Effector CD4-positive, alpha-beta T cell (primary cell): ENCODE results near the gene COL5A3.
"Not testable (repeated sequence)": the region's sequence is repeated elsewhere in the genome, so short reads cannot be mapped to it uniquely, and the experiment has no call there.

Experiments used
- DNase-seq: peaks from one replicate; pipeline ENCODE4 v3.0.0-alpha.2; 2020

COL5A3 gene

DNA sequence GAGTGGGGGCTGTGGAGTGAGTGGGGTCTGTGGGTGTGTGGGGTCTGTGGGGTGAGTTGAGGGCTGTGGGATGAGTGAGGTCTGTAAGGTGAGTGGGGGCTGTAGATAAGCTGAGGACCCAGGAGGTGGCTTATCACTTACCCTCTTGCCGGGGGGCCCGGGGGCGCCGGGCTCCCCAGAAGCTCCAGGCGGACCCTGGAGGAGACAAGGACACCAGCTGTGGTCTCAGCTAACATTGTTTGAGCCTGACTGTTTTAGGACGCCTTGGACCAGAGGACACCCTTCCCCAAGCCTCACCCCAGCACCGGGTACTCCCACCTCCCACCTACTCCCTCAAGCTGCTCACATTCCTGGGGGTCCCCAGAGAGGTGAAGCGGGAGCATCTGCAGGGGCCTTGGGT, 39.8 kb downstream of the COL5A3 start:
- no peak for DNase-seq

DNA sequence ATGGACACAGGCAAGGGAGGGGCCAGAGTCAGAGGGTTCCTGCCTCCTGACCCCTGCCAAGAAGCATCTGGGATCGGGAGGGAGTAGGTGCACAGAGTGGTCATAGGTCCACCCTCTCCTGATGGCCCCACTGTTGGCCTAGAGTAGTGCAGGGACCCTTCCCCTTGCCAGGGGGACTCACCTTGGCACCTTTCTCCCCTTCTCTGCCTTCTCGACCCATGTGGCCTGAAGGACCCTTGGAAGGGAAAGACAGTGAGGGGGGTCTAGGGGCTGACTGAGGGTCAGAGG, 40.7 kb downstream of the COL5A3 start:
- DNase-seq = no peak

DNA sequence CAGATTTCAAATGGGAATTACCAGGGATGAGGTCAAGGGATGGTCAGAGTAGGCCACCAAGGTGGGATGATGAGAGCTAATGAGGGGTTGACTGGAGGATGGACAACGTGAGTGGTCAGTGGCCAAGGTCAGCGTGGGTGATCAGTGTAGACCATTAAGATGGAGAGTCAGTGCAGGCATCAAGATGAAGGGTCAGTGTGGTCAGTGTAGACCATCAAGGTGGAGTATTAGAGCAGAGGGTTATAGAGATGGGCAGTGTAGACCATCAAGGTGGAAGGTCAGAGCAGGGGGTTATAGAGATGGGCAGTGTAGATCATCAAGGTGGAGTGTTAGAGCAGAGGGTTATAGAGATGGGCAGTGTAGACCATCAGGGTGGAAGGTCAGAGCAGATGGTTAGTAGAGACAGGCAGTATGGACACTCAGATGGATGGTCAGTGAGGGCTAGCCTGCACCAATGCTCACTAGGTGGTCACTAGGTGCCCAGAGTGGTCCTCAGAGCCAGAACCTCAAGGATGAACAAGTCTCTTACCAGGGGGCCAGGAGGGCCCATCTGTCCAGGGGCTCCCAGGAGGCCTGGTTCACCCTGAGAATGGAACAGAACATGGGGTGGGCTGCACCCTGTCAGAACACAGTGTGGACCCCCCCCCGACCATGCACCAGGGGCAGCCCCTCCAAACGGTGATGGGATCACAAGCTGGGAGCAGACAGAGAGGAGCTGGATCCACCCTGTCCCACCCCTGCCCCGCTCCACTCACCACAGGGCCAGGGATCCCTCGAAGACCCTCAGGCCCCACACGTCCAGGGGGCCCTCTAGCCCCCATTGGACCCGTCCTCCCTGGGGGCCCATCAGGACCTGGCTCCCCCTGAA, 41.2 kb downstream of the COL5A3 start:
- DNase-seq = no peak

DNA sequence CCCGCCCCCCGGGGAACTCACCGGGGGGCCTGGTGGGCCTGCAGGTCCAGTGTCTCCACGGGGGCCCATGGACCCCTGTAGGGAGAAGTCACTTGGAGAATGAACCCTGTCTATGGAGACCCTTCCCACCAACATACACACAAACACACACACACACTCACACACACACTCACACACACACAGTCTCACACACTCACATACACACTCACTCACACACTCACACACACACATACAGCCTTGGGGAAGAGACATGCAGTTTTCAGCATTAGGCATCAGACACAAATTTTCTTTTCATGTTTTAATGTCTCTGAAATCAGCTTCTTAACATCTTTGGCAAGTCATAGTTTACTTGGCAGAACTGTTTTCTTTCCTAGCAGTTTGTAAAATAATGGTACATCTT, 43.0 kb downstream of the COL5A3 start:
- DNase-seq = no peak

DNA sequence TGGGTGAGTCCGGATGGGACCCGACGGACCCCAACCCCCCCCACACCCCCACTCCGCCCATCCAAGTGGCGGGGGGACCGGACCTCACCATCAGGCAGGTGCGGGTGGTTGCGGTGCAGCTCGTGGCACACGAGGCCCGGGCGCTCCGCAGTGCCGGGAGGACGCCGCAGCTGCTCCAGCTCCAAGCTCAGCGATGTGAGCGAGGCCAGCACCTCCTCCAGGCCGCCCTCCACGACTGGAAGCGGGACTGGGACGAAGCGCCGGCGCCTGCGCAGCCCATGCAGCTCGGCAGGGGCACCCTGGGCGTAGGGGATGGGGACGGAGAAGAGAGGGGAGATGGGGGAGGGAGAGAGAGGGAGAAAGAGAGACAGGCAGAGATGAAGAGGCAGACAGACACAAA, 43.9 kb downstream of the COL5A3 start:
- DNase-seq = no peak

DNA sequence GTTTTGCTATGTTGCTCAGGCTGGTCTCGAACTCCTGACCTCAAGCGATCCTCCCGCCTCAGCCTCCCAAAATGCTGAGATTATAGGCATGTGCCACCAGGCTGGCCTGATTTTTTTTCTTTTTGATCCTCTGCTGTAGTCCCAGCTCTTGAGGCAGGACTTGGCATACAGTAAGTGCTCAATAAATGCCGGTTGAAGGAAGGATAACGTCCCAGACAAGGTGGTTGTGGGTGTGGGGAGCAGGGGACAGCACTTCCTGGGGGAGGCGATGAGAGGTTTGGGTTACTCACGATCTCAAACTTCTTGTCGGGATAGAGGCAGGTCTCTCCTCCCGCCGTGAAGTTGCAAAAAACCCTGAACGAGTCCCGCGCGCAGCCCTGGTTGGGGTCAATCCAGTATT, 44.3 kb downstream of the COL5A3 start:
- DNase-seq = no peak

DNA sequence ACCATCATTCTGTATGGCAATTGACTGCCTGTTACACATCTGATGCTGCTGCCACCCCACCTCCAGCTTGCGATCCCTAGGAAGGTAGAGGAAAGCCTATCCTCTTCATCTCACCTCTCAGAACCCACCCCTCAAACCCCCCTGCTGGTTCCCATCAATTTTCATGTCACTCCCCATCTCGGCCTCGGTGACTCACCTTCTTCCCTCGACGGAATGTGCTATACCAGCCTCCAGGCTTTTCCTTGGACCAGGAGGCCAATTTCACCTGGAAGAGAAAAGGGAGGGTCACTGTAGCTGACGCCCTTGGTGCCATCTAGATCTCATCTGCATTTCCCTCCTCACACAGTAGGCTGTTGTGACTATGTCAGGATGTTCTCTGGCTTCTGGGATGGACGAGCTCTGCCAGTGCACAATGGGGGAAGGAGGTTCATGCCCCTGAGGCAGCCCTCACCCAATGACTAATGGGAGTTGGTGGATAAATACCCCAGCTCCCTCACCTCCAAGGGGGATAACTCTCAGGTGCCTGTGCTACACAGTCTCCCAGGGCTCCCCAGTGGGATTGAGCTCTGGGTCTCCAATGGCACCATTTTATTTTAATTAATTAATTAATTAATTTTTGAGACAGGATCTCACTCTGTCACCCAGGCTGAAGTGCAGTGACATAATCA, 47.5 kb downstream of the COL5A3 start:
- DNase-seq = no peak

DNA sequence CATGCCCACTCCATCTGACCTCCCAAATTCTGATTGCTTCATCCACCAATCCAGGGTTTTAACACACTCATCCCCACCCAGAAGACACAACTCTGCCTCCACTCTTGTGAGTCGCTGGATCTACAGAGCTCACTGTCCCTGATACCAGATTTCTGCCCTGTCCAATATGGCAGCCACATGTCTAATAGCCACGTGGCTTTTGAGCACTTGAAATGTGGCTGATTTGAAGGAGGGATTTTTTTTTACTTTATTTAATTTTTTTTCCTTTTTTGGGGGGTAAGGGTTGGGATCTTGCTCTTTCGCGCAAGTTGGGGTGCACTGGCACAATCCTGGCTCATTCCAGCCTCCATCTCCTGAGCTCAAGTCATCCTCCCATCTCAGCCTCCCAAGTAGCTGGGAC, 49.2 kb downstream of the COL5A3 start:
- no peak for DNase-seq

DNA sequence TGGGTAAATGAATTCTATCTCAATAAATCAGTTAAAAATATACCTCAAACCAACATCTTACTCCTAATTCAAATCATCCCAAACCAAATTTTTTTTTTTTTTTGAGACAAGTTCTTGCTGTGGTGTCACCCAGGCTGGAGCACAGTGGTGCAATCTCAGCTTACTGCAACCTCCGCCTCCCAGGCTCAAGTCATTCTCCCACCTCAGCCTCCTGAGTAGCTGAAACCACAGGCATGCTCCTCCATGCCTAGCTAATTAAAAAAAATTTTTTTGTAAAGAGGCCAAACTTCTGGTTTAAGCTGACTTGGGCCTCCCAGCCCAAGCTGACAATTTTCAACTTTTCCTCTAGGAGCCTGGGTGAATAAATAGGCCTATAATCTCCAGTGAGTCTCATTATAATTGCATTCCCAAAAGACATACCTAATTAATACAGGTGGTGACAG, 51.9 kb downstream of the COL5A3 start:
- no peak for DNase-seq

DNA sequence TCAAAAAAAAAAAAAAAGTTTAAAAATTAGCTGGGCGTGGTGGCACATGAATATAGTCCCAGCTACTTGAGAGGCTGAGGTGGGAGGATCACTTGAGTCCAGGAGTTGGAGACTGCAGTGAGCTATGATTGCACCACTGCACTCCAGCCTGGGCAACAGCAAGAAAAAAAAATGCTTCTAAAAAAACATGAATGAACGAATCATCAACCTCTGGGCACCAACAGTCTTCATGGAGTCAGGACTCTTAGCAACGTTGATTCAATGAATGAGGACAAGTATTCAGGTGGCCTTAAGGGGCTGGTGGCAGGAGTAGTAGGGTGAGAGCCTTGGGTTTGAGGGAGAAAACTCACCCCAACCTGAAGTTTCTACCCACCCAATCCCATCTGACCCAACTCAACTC, 53.3 kb downstream of the COL5A3 start:
- no peak for DNase-seq

DNA sequence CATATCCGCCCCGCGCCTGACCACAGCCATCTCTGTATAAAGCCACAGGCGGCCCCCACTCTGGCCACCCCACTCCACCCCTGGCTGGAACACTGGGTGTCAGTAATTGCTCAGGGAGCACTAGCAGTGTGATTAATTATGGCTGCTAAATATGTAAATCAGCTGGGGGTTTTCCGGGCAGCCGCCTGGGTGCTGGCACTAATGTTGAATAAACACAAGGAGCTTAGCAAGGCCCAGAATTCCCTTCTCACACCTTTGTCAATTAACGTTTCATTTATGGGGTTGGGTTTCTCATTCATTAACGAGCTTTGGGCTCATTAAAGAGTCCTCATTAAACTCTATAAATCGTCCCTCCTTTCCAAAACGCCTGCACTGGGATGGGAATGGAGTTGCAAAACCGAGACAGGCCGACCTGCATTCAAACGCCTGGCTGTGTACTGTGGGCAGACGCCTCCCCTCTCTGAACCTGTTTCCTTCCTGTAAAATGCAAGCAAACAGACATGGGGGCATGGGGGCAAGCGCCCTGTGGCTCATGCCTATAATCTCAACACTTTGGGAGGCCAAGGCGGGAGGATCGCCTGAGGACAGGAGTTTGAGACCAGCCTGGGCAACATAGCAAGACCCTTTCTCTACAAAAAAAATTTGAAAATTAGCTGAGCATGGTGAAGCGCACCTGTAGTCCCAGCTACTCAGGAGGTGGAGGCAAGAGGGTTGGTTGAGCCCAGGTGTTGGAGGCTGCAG, 56.3 kb downstream of the COL5A3 start:
- DNase-seq = no peak

DNA sequence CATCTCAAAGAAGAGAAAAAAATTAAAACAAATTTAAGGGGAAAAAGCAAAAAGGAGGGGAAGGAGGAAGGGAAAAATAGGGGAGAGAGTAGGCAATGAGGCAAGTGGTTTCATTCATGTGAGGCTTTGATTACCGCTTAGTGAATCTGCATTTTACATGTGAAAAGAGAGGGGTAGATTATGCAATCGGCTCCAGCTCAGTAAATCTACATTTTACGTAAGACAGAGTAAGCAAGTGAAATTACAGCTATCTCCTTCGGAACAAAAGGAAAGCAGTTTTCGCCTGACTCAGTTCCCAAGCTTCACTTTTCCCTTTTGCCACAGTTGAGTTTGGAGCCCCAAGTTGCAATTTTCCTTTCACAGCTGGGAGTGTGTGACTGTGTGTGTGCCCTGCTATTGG, 58.0 kb downstream of the COL5A3 start:
- DNase-seq = no peak

DNA sequence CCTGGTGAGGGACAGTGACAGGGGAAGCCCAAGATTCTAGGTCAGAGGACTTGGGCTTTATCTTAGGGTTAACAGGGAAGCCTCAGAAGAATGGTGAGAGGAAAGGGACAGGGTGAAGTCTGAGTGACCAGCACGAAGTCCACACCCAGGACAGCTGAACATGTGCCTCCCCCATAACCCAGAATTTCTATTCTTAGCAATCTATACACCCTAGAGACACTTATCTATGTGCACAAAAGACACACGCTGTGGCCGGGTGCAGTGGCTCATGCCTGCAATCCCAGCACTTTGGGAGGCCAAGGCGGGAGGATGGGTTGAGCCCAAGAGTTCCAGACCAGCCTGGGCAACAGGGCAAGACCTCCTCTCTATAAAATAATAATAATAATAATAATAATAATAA, 62.9 kb downstream of the COL5A3 start:
- DNase-seq = no peak

DNA sequence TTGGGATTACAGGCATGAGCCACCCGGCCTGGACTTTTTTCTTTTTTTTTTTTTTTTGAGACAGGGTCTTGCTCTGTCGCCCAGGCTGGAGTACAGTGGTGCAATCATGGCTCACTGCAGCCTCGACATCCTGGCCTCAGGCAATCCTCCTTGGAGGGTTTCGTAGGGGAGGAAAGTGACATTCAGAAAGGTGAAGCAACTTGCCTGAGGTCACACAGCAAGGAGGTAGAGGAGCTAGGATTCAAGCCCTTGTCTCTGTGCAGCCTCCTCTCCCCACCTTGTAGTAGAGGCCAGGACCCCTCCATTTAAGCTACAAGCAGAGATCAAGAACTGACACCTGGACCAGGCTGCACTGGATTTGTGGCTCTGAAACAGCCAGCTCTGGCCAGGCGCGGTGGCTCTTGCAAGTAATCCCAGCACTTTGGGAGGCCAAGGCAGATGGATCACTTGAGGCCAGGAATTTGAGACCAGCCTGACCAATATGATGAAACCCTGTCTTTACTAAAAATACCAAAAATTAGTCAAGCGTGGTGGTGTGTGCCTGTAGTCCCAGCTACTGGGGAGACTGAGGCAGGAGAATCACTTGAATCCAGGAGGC, 63.7 kb downstream of the COL5A3 start:
- DNase-seq = not testable (repeated sequence)

DNA sequence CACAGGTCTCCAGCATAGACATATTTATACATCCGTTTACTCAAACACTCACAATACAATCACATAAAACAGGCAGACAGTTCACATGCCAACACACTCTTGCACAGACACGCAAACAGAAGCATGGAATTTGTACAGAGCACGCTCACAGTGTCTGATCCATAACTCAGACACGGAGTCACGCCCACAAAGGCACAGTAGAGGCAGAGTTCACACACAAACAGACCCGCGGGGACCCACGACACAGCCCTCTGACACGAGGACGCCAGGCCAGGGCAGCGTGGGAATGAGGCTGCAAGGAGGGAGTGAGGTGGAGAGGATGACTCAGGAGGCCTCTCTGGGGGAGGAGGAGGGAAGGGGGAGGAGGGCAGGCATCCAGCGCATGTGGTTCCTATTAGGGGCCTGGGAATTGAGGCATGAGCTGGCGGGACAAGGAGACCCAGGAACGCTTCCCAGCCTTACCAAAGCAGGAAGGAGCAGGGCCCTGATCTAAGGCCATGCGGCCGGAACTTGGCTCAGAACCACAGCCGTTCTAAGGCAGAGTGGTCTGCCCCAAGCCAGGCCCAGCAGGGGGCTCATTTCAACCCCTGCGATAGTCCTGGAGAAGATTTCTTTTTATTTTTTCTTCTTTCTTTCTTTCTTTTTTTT, 64.9 kb downstream of the COL5A3 start:
- no peak for DNase-seq

DNA sequence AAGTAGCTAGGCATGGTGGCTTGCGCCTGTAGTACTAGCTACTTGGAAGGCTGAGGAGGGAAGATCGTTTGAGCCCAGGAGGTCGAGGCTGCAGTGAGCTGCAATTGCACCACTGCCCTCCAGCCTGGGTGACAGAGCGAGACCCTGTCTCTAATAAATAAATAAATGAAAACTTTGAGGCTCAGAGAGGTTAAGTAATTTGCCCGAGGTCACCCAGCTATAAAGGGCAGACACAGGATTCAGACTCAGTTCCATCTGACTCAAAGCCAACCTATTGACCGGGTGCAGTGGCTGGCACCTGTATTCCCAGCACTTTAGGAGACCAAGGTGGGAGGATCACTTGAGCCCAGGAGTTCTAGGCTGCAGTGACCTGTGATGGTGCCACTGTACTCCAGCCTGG, 66.6 kb downstream of the COL5A3 start:
- DNase-seq = no peak

DNA sequence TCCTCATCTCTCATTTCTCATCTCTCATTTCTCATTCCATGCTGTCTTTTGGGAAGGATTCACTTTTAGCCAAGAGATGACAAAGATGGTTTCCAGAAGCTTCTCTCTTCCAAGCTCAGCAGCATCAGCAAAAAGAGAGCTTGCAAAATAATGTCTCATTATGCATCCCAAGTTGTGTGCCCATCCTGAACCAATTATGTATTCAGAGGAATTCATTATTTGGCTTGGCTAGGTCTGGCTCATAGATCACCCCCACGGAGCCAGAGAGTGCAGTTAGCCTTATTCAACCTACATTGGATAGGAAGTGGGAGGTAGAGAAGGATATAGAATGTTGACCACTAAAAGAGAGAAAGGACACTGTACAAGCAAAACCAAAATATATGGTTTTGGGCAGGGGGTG, 68.6 kb downstream of the COL5A3 start:
- DNase-seq = no peak

DNA sequence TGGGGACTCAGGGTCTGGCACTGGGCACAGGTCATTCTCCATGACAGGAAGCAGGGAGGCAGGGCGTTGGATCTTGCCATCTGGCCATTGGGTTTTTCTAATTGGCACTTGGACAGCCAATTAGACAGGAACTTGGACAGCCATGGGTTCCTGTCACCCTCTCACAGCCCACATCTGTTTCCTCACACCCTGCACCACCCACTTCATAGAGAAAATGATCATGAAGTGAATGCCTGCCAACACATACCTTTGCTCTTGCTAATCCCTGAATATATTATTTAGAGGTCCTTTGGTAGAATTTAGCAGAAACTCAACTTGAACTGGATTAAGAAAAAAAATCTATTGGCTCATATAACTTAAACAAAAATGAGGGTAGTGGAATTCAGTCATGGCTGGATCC, 69.1 kb downstream of the COL5A3 start:
- no peak for DNase-seq

DNA sequence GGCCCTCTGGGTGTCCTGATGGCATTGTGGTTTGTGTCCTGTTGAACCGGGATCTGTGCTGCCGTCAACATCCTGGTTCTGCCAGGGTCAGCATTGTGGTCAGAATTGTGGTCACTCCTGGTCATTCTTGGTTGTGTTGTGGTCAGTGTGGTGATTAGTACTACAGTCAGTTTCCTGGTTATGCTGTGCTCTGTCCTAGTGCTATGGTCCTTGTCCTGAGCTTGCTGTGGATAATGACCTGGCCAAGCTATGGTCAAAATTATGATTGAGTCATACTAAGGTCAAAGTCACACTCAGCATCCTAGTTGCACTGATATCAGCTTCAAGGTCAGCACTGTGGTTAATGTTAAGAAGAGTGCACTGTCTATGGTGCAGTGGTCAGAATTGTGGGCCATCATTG, 69.5 kb downstream of the COL5A3 start:
- no peak for DNase-seq

DNA sequence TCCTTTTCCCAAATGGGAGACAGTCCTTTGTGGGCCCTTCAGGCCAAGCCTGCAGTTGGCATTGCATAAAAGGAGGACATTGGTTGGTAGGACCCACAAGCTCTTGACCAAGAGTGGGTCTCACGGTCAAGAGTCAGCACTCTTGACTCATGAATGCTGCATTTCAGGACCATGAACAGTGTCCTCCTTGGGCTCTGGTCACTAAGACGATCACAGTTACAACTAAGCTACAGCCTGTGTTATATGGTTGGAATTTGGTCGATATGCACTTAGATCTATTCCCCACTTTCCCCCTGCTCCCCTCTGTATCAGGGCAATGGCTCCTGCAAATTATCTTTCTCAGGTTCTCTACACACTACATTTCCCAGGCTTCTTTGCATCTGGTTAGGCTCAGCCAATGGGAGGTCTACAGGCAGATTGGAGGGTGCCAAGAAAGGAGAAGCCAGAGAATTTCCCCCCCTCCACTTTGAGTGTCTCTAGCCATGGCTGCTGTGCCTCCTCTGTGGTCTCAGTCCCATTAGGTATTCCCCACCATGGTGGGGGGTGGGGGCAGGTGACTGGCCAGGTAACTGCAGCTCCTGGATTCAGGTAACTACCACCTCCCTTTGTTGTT, 70.9 kb downstream of the COL5A3 start:
- no peak for DNase-seq

DNA sequence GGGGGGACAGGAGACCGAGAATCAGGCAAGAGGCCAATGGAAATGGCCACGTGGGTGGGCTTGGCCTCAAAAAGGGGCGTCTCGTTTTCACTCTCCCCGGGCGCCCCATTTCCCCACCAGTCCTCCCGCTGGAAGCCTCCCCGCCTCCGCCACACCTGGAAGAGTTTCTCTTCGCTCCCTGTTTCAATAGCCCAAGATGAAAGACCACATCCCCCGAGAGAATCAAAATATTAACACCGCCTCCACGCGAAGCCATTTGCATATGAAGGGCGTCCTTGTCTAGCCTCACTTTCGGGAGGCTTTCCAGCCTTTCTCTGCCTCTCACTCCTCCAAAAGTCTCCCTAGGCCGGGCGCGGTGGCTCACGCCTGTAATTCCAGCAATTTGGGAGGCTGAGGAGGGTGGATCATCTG, 73.3 kb downstream of the COL5A3 start:
- DNase-seq = no peak

DNA sequence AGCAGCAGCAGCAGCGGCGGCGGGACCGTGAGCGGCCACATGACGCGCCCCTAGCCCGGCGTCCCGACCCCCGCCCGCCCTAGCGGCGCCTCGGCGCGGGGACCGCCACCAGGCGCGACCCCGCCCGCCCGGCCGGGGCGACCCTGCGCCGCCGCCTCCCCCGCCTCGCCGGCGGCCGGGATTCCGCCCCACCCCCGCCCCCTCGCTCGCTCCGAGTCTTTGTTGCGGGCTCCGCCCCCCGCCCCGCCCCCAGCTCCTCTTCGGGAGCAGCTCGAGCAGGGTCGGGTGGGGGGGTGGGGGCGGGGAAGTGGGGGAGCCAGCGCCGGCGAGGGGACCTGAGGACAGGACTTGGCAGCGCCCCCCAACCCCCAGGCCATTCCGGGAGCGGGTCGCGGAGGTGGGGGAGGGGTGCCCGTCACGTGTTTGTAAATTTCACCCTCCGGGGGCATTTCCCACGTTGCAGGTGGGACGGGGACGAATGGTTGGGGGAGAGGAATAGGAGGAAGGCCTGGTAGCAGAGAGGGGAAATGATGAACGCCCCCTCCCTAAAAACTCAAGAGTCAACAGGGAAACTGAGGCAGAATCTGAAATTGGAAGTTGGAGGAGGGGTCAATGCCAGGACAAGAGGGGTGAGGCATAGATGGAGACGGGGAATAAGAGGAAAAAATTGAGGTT, 73.8 kb downstream of the COL5A3 start, which contains the start of gene OLFM2:
Gene OLFM2, minus strand, starts transcription at position 190 of the 675 bp plus-strand sequence. Its CDS starts 149 bp downstream, at position 41.
- DNase-seq = no peak
